HEK293T (cell line): ENCODE measurements around the gene SCARB1.

Experiments used
- BHLHE40 ChIP-seq: fragments of 450-650 bp; IDR thresholded peaks from 2 replicates; pipeline ENCODE4 v1.6.1; 2016; ENCODE audit warnings: mild to moderate bottlenecking, moderate library complexity, borderline replicate concordance
- SP1 ChIP-seq: fragments of 450-650 bp; IDR thresholded peaks from 2 replicates; pipeline ENCODE4 v1.6.1; 2017
- TARDBP ChIP-seq: fragments of 450-650 bp; IDR thresholded peaks from 2 replicates; pipeline ENCODE4 v1.6.1; 2016
- ZNF384 ChIP-seq: fragments of 450-650 bp; IDR thresholded peaks from 2 replicates; pipeline ENCODE4 v1.6.1; 2016

DNA sequence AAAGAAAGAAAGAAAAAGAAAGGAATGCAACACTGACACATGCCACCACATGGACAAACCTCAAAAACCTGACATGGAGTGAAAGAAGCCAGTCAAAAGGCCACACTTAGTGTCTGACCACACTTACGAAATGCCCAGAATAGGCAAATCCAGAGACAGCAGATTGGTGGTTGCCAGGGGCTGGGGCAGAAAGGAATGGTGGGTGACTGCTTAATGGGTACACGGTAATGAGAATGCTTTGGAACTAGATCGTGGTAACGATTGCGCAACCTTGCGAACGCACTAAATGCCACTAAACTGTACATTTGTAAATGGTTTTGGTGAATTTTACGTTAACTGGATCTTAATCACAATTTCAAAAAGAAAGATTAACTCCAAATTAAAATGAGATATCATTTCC, 39.5 kb downstream of the SCARB1 start:
- TF ChIP-seq SP1: no peak
- no peak for TF ChIP-seq TARDBP
- TF ChIP-seq BHLHE40: no peak
- TF ChIP-seq ZNF384: no peak
